Left lung (tissue), 10 donors: ENCODE data around the gene DENND1B. TPM values are rescaled to one million over a fixed set of nuclear protein-coding genes. Genes with fewer than 3 reads are reported as not detected.

ENCODE experiments used
- ATAC-seq: fragments of 200-7000 bp; cut with Tn5 transposase; one replicate; pipeline ENCODE4 v1.9.1; 2020; ENCODE audit warnings: moderate library complexity
- DNase-seq, 4 donors: peaks; one replicate each; pipeline ENCODE4 v3.0.0-alpha.2; 2013 to 2020
- H3K27ac ChIP-seq, 2 donors: fragments of 200-600 bp; sonication (generic) in 1 of 2; one replicate each; pipeline versions ENCODE4 v1.5.0 to v1.8.0; 2020 to 2021
- H3K27me3 ChIP-seq, 2 donors: fragments of 200-600 bp; sonication (generic) in 1 of 2; one replicate each; pipeline versions ENCODE4 v1.5.0 to v1.8.0; 2020 to 2021
- H3K36me3 ChIP-seq, 2 donors: fragments of 200-600 bp; sonication (generic) in 1 of 2; one replicate each; pipeline versions ENCODE4 v1.5.0 to v1.8.0; 2020 to 2021
- H3K4me1 ChIP-seq, 2 donors: fragments of 200-600 bp; one replicate each; pipeline ENCODE4 v1.8.0; 2021
- H3K4me3 ChIP-seq, 2 donors: fragments of 200-600 bp; sonication (generic) in 1 of 2; one replicate each; pipeline versions ENCODE4 v1.5.0 to v1.8.0; 2020 to 2021; ENCODE audit warnings: mild to moderate bottlenecking in 1 of 2
- H3K9me3 ChIP-seq, 2 donors: fragments of 200-600 bp; sonication (generic) in 1 of 2; one replicate each; pipeline versions ENCODE4 v1.5.0 to v1.8.0; 2020 to 2021
- CTCF ChIP-seq, 2 donors: fragments of 200-600 bp; sonication (generic) in 1 of 2; IDR thresholded peaks; one replicate each; pipeline versions ENCODE4 v1.5.0 to v1.8.0; 2021; ENCODE audit warnings: antibody characterized with exemption in 2 of 2
- intact Hi-C, 2 donors: fragments of 100-400 bp; cut with DNase I; formaldehyde crosslinking; loops; one replicate each; pipeline versions ENCODE4 v1.11.2 to v1.14.2; 2022
- polyA plus RNA-seq, 6 donors: library from polyadenylated mRNA; unstranded; fragments of 120-200 nt; gene quantifications; one replicate each; pipeline ENCODE4 v1.2.1, GENCODE V29; 2013; ENCODE audit not compliant: insufficient read length in 6 of 6
- total RNA-seq, 2 donors: library from RNA; stranded (reverse); fragmentation: NEBNext Ultra II Directional; extraction: Animal tissue kit (Norgen Biotek cat#: 25700); gene quantifications; one replicate each; pipeline ENCODE4 v1.2.1, GENCODE V29; 2021
- donor health status: DM: no; HTN: yes; CAD: no.
- donor health status: DM: no; HTN: no; CAD: no.

Gene DENND1B
- total and polyA plus RNA-seq, 8 donors = 12.5 to 17.2 (median 13.4) TPM

GRCh38 chr1:197745911-197746310, 29.4 kb downstream of the DENND1B start:
- DNase-seq (no peak), ATAC-seq (no peak)
- Histone ChIP-seq H3K36me3 (no peaks in the 10 kb centered on the region), H3K9me3 (no peaks in the 10 kb centered on the region), H3K27me3 (no peaks in the 10 kb centered on the region), H3K27ac (no peak overlapping the region), H3K4me3 (no peak overlapping the region), H3K4me1 (no peaks in the 10 kb centered on the region)
- intact Hi-C loops = no loop called here
- TF ChIP-seq CTCF (IDR thresholded peaks at IDR 0.05) = no peak

- TF ChIP-seq CTCF (IDR thresholded peaks at IDR 0.05) = no peak
- ATAC-seq (no peak), DNase-seq (no peak)
- intact Hi-C loops = no loop called here
- Histone ChIP-seq H3K4me3 (no peak overlapping the region), H3K36me3 (no peaks in the 10 kb centered on the region), H3K27me3 (no peaks in the 10 kb centered on the region), H3K27ac (no peak overlapping the region), H3K4me1 (no peaks in the 10 kb centered on the region), H3K9me3 (no peaks in the 10 kb centered on the region)
These were observed 30.3 kb downstream of the DENND1B start for GRCh38 chr1:197744979-197745378.

- no peak for ATAC-seq
- Histone ChIP-seq H3K4me1 (peaks cover 0 to under 1% of the 10 kb centered on the region in 2 donors), H3K36me3 (no peaks in the 10 kb centered on the region), H3K9me3 (no peaks in the 10 kb centered on the region), H3K27me3 (no peaks in the 10 kb centered on the region), H3K27ac (no peak overlapping the region), H3K4me3 (no peak overlapping the region)
- intact Hi-C loops = no loop called here
- TF ChIP-seq CTCF (IDR thresholded peaks at IDR 0.05) = no peak
- no peak for DNase-seq
These were observed 31.7 kb downstream of the DENND1B start for GRCh38 chr1:197743578-197743977.

- Histone ChIP-seq H3K27me3 (no peaks in the 10 kb centered on the region), H3K4me1 (peaks cover 0 to 13% of the 10 kb centered on the region in 2 donors), H3K36me3 (no peaks in the 10 kb centered on the region), H3K9me3 (no peaks in the 10 kb centered on the region), H3K4me3 (no peak overlapping the region), H3K27ac (no peak overlapping the region)
- no peak for DNase-seq
- intact Hi-C loops = no loop called here
- ATAC-seq = no peak
- TF ChIP-seq CTCF (IDR thresholded peaks at IDR 0.05) = no peak
These were observed 34.3 kb downstream of the DENND1B start for GRCh38 chr1:197740992-197741391.

- ATAC-seq = no peak
- H3K4me1 ChIP-seq = peaks cover 0 to 13% of the 10 kb centered on the region in 2 donors
- DNase-seq = no peak
- intact Hi-C loops = no loop called here
- H3K36me3 ChIP-seq = no peaks in the 10 kb centered on the region
- H3K27me3 ChIP-seq = no peaks in the 10 kb centered on the region
- no peak for TF ChIP-seq CTCF (IDR thresholded peaks at IDR 0.05)
- no peak overlapping the region for H3K27ac ChIP-seq
- H3K4me3 ChIP-seq = no peak overlapping the region
- no peaks in the 10 kb centered on the region for H3K9me3 ChIP-seq
These were observed 36.4 kb downstream of the DENND1B start for GRCh38 chr1:197738927-197739326.
